ENCODE measurements around the gene GPR17.

DNA sequence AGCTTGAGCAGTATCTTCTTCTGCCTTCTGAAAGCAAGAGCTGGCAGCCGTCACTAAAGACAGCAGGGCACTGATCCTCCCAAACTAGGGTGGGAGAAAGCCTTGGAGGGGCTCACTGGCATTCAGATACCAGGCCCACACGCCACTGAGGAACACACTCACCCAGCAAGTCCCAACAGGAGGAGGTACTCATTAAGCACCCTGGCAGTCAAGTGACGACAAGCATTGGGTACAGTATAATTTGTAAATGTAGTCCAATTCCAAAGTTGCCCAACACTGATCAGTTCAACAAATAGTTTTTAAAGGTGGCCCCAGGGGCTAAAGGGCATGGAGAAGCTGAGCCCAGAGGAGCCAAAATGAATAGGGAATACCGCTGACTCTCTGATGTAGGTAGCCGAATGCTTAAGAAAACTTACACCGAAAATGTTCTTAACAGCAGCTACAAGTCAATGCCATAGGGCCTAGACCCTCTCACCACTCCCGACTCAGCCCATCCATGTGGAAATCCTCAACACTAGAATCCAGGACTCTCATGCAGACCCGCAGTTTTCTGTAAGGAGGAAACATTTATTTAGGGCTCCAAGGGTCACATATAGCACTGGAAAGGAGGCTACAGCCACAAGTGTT, 19.4 kb downstream of the GPR17 start:
- TF ChIP-seq, protein P1, sequence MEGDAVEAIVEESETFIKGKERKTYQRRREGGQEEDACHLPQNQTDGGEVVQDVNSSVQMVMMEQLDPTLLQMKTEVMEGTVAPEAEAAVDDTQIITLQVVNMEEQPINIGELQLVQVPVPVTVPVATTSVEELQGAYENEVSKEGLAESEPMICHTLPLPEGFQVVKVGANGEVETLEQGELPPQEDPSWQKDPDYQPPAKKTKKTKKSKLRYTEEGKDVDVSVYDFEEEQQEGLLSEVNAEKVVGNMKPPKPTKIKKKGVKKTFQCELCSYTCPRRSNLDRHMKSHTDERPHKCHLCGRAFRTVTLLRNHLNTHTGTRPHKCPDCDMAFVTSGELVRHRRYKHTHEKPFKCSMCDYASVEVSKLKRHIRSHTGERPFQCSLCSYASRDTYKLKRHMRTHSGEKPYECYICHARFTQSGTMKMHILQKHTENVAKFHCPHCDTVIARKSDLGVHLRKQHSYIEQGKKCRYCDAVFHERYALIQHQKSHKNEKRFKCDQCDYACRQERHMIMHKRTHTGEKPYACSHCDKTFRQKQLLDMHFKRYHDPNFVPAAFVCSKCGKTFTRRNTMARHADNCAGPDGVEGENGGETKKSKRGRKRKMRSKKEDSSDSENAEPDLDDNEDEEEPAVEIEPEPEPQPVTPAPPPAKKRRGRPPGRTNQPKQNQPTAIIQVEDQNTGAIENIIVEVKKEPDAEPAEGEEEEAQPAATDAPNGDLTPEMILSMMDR (IDR thresholded peaks at IDR 0.05): no peak
- TF ChIP-seq SIN3A (IDR thresholded peaks at IDR 0.05; ENCODE audit: borderline replicate concordance, insufficient read depth, low read depth, low read length): no peak
- TF ChIP-seq TCF7L2 (IDR thresholded peaks at IDR 0.05; ENCODE audit: low read depth, low read length): no peak
- no peak for TF ChIP-seq POLR2AphosphoS5 (IDR thresholded peaks at IDR 0.05; ENCODE audit: low read depth, low read length)
